ENCODE results near the gene ZNF668. TPM values are rescaled to one million over a fixed set of nuclear protein-coding genes. Genes with fewer than 3 reads are reported as not detected.
"Not testable (repeated sequence)": the region's sequence is repeated elsewhere in the genome, so short reads cannot be mapped to it uniquely, and the experiment has no call there.

ZNF668 gene
- polyA plus RNA-seq, 4 donors = 3.9 to 7.6 (median 4.5) TPM

DNA sequence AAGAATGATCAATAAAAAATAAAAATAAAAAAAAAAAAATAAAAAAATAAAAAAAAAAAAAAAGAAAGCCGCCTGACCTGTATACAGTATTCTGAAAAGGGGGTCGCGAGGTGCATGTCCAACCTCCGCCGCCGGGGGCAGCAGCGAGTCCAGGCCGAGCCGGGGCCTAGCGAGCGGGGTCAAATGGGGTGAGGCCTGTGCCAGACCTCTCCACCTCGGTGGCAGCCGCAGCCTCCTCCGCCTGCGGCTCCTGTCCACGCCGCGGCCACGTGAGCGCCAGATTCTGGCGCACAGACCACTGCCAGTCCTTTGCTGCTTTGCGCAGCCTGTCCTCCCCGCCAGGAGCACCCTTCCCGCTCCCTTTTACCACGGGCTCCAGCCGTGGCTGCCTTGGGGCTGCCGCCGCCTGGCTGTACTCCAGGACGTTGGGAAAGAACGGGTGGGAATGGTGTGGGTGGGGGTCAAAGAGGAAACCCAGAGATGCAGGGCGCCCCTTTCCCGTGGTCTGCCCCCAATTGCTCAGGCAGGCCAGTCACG, 31.7 kb upstream of the ZNF668 start:
- peak in 1 of 4 donors; percentile 38 for DNase-seq (ENCODE audit: low read depth in 4 of 4, low spot score in 3 of 4)

GRCh38 chr16:31100876-31101641, 27.0 kb upstream of the ZNF668 start:
- not testable (repeated sequence) for DNase-seq (ENCODE audit: low read depth in 4 of 4, low spot score in 3 of 4)

DNA sequence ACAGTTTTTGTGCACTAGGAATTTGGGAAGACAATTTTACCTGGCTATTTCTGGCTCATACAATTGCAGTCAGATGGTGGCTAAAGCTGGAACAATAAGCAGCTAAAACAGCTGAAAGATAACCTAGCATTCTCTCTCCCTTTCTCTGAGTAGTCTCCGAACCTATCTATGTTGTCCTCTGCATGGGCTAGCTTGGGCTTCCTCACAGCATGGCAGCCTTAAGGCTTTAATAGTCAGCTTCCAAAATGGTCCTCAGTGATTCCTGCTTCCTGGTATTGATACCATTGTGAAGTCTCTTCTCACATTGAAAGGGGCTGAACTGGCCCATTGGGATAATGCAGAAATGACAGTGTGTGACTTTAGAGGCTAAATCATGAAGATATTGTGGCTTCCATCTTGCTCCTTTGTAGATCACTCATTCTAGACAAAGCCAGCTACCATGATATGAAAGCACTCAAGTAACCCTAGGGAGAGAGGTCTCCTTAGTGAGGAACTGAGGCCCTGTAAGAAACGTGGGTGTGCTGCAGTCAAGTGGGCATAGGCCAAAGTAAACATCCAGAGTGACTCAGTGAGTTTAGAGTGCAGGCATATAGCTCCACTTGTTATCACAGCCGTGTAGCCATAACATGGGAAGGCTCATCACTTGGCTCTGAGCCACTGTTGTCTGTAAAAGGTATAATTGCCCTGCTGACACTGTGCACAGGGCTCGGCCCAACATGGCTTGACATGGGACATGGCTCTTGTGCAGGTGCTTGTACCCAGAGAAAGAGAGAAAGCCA, 26.0 kb upstream of the ZNF668 start:
- no peak for DNase-seq (ENCODE audit: low read depth in 4 of 4, low spot score in 3 of 4)

- peak; percentile 80 to 90 (median 82) for DNase-seq (ENCODE audit: low read depth in 4 of 4, low spot score in 3 of 4)
Measured at GRCh38 chr16:31094424-31095120, 20.5 kb upstream of the ZNF668 start, which contains the start of gene VKORC1. Gene VKORC1 (minus strand): TSS chr16:31094797. CDS start chr16:31094729, 68 bp downstream.

GRCh38 chr16:31094088-31094423, 20.0 kb upstream of the ZNF668 start:
- DNase-seq (ENCODE audit: low read depth in 4 of 4, low spot score in 3 of 4) = no peak

DNA sequence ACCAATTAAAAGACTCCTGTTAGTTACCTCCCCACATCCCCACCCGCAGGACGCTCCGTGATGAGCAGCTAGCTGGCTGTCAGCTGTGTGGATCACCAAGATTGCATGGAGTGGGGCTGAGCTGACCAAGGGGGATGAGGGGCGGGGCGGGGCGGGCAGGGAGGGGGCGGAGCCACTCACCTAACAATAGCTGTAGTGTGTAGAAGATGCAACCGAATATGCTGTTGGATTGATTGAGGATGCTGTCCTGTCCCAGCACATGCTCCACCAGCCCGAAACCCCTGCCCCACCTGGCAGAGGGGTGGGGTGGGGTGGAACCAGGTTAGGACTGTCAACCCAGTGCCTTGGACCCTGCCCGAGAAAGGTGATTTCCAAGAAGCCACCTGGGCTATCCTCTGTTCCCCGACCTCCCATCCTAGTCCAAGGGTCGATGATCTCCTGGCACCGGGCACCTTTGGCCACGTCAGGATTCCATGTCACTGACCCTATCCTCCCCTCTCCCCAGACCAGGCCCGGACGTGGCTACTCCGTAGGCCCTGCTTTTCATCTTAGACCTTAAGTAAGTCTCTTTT, 19.2 kb upstream of the ZNF668 start:
- no peak for DNase-seq (ENCODE audit: low read depth in 4 of 4, low spot score in 3 of 4)

- no peak for DNase-seq (ENCODE audit: low read depth in 4 of 4, low spot score in 3 of 4)
Measured at GRCh38 chr16:31092330-31092729, 18.3 kb upstream of the ZNF668 start.

DNA sequence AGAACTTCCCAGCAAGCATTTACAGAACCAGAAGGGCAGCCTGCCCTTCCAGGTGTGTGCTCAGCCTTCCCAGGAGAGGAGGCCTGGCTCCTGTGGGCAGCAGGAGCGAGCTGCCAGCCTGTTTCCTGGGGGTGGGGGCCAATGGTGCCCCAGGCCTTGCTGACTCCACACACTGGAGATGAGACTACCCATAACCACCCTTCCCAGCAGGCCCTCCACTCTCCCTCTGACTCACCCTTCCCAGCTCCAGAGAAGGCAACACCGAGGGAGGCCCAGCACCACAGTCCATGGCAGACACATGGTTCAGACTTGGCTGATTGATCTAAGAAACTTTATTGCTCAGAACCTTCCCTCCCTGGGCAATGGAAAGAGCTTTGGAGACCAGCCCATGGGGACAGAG, 16.5 kb upstream of the ZNF668 start:
- no peak for DNase-seq (ENCODE audit: low read depth in 4 of 4, low spot score in 3 of 4)

GRCh38 chr16:31089199-31089598, 15.2 kb upstream of the ZNF668 start:
- no peak for DNase-seq (ENCODE audit: low read depth in 4 of 4, low spot score in 3 of 4)

GRCh38 chr16:31088459-31089183, 14.6 kb upstream of the ZNF668 start, which contains the start of gene PRSS53:
Gene PRSS53 (minus strand): TSS chr16:31088943. CDS start chr16:31088809, 134 bp downstream.
- no peak for DNase-seq (ENCODE audit: low read depth in 4 of 4, low spot score in 3 of 4)

DNA sequence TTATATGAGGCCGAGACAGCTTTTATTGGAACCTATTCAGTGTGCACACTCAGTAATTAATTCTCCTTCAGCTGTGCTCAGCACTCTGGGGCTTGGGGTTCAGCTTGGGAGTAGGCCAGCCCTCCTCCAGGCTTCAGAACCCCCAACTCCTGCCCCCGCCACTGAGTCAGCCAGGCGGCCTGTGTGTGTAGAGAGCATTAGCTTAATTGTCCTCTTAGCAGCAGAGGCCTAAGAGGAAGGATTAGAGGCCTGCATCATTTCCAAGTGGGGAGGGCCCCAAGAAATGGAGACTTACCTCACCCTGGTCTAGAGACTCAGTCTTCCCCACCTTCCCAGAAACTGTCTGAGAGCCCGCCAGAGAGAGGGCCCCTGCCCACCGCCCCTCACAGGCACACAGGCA, 13.9 kb upstream of the ZNF668 start:
- DNase-seq (ENCODE audit: low read depth in 4 of 4, low spot score in 3 of 4) = no peak

DNA sequence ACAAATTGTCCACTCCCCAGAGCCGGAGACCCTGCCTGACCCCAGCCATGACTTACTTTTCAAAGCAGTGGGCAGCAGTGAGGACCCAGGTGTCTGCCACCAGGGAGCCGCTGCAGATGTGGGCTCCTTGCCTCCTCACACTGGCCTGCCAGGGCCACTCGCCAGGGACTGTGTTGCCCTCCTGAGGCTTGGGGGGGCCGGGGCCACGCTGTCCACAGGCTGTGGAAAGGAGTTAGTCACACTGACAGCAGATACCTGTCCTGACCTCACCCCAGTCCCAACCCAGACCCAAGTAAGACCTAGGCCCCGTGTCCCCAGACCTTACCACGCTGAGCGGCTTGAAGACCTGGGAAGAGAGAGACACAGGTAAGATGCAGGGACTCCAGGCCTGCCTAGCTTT, 13.4 kb upstream of the ZNF668 start:
- DNase-seq (ENCODE audit: low read depth in 4 of 4, low spot score in 3 of 4) = no peak

DNA sequence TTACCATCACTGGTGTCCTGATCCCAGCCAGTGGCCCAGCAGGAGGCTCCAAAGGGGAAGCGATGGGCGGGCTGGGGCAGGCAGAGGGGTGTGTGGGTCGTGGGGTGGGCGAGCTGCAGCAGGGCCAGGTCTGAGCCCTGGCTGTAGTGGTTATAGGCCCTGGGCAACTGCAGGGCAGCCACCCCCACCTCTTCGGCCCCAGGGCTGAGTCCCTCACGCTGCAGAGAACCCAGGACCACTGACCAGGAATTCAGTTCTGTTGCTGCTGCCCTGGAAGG, 12.5 kb upstream of the ZNF668 start:
- no peak for DNase-seq (ENCODE audit: low read depth in 4 of 4, low spot score in 3 of 4)

- no peak for DNase-seq (ENCODE audit: low read depth in 4 of 4, low spot score in 3 of 4)
Measured at GRCh38 chr16:31085873-31086628, 12.0 kb upstream of the ZNF668 start.

DNA sequence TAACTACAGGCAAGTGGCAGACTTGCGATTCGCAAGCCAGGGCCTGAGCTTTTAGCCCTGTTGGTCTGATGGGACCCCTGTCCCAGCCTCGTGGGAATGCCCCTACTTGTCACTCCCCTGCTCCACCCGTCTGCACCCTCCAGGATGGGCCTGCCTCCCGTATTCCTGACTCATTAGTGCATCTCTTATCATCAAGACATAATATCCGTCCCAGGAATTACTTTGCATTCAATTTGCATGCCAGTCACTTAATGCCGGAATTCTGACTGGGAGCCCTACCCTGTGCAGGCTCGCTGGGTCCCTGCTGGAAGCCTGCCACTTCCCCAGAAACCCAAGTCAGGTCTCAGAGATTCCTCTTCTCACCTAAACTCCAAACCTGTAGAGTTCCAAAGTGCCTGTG, 11.4 kb upstream of the ZNF668 start:
- no peak for DNase-seq (ENCODE audit: low read depth in 4 of 4, low spot score in 3 of 4)

DNA sequence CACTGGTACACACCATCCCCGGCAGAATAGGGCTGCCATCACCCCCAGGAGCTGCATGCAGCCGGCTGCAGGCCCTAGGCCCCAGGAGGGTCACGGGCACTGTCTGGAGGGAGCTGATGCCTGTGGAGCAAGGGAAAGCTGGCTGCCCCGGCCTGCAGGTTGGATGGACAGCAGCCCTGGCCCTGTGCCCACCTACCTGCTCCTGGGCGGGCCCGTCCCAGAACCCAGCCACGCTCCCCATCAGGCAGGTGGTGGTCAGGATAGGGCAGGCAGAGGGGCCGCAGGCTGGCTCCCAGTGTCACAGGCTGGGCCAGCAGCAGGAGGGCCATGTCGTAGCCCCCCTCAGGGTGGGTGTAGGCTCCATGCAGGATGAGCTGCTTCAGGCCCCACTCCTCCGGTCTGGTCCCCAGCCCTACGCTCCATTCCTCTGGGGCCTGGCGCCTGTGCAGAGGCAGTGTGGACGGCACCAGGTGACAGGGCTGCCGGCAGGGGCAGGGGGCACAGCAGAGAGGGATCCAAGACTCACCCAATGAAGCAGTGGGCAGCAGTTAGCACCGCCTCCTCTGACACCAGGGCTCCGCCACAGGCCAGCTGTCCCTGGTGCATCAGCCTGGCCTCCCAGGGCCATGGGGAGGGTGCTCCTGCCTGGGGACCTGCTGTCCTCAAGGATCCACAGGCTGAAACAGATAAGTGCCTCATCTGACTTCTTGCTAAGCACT, 10.7 kb upstream of the ZNF668 start:
- DNase-seq (ENCODE audit: low read depth in 4 of 4, low spot score in 3 of 4) = no peak

DNA sequence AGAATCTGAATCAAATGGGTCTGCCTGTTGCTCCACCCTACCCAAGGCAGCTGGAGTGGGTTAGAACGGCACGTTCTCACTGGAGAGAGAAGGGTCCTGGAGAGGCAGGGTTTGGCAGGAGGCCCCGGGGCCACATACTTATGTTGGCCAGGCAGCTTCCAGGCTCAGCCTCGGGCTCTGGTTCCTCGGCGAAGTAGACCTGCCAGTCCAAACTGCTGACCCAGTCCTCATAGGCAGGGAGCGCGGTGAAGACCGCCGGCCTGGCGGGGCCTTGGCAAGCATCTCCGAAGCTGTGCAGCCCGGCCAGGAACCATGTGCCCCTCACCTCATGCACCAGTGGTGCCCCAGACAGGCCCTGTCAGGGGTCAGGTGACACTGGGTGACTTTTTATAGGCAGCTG, 9.9 kb upstream of the ZNF668 start:
- no peak for DNase-seq (ENCODE audit: low read depth in 4 of 4, low spot score in 3 of 4)

DNA sequence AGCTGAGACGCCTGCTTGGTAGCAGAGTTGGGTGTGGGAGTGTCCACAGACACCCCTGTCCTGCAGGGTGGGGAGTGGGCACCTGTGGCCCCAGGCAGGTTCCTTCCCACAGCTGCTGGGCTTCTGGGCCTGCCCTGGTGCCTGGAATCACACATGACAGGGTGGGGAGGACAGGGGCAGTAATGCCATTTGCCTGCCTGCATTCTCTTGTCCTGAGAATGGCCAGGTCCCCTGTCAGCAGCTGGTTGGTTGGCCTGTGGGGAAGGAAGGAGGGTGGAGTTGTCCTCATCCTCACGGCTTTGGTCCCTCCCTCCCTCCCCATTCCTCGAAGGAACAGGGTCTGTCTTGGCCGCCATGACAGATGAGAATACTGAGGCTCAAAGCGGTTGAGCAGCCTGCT, 9.5 kb upstream of the ZNF668 start:
- no peak for DNase-seq (ENCODE audit: low read depth in 4 of 4, low spot score in 3 of 4)

GRCh38 chr16:31083081-31083480, 9.0 kb upstream of the ZNF668 start:
- DNase-seq (ENCODE audit: low read depth in 4 of 4, low spot score in 3 of 4) = no peak

All from right renal pelvis (tissue), 4 donors.